Activated CD8-positive, alpha-beta memory T cell treated with anti-CD3 and anti-CD28 coated beads for 4 hours (primary cell): ENCODE results near the gene C3.
A peak's percentile ranks its signal among the peaks of the same experiment; 100 is the strongest.

ENCODE experiments used
- DNase-seq, 2 donors: peaks; one replicate each; pipeline ENCODE4 v3.0.0-alpha.2; 2020; ENCODE audit warnings: low read depth in 2 of 2

The C3 gene

DNA sequence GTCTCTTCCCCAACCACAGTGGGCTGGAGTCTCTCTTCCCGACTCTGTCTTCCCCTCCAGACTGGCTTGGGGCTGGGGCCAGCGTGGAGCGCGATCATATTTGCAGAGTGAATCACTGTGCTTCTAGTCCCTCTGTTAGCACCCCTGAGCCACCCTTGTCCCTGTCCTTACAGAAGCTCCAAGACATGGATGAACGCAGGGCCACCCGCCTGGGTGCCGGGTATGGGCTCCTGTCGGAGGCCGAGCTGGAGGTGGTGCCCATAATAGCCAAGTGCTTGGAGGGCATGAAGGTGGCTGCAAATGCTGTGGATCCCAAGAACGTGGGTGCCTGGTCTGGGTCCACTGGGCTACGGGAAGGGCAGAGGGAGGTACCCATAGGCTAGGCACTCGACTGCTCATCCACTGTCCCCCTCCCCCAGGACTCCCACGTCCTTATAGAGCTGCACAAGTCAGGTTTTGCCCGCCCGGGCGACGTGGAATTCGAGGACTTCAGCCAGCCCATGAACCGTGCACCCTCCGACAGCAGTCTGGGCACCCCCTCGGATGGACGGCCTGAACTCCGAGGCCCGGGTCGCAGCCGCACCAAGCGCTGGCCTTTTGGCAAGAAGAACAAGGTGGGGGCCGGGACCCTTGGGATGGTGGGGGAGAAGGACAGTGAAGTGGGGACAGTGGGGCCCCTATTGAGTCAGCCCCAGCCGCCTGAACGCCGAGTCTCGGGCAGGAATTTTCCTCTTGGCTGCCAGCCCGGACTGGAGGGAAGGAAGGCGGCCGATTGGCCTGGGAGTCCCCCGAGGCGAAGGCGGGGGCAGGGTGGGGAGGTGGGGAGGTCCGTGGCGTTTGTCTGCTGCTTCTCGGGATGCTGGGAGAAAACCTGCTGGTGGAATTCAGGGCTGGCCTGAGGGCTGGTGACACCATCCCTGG, 24.2 kb upstream of the C3 start:
- no peak for DNase-seq

DNA sequence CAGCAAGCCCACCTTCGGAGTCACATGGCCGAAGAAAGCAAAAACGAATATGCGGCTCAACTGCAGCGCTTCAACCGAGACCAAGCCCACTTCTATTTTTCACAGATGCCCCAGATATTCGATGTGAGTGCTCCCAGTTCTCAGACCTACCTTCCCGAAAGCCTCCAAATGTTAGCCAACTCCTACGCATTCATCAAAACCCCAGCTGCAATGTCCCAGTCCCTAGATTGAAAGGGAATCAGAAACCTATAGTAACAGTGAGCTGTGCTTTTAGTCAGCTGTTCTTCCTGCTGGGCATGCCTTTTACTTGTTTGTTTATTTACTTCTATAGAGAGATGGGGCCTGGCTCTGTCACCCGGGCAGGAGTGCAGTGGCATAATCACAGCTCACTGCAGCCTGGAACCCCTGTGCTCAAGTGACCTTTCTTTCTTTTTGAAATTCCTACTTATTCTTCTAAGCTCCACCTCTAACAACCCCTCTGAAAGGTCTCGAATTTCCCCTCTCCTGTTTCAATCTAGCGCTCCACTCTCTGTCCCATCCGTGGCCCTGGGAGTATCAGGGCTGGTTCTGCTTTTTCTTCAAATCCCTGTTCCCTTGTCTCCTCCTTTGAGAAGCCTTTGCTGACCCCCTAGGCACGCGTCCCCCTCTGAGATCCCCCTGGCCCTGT, 23.4 kb upstream of the C3 start:
- no peak for DNase-seq

DNA sequence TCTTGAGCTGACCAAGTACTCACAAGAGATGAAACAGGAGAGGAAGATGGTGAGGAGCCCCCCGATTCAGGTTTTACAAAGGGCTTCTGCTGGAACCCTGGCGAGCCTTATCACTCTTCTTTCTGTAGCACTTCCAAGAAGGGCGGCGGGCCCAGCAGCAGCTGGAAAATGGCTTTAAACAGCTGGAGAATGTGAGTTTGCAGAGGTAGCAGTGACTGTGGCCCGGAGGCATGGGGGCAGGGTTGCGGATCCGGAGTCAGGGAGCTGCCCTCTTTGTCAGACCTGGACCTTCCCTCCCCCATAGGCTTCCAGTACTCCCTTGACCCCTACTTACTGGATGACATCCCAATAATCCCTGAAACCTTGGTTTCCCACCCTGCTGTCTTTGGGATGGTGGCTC, 22.6 kb upstream of the C3 start:
- no peak for DNase-seq

DNA sequence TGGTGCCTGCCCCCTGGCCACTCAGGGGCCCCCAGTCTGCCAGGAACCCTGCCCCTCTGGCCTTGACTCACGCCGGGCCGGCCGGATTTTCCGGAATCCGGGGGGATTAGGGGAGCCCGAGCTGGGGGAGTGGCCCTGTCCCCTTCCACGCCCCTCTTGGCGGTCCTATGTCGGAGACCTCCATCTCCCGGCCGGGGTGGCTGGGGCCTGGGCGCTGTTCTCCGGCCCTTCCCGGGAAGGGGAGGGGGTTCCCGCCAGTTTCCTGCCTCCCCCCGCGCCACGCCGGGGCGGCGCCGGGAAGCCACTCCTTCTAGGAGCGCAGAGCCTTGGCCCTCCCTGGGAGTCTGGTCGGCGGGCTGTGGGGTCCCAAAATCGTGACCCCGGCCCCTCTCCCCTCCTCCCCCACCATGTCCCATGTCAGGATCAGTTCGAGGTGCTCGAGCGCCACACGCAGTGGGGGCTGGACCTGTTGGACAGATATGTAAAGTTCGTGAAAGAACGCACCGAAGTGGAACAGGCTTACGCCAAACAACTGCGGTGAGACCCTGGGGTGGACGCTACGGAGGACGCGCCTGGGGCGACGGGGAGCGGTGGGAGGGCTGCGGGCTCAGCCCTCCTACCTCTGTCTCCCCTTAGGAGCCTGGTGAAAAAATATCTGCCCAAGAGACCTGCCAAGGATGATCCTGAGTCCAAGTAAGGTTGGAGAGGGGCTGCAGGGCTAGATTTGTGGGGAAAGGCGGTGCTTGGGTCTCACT, 20.3 kb upstream of the C3 start:
- DNase-seq = no peak

DNA sequence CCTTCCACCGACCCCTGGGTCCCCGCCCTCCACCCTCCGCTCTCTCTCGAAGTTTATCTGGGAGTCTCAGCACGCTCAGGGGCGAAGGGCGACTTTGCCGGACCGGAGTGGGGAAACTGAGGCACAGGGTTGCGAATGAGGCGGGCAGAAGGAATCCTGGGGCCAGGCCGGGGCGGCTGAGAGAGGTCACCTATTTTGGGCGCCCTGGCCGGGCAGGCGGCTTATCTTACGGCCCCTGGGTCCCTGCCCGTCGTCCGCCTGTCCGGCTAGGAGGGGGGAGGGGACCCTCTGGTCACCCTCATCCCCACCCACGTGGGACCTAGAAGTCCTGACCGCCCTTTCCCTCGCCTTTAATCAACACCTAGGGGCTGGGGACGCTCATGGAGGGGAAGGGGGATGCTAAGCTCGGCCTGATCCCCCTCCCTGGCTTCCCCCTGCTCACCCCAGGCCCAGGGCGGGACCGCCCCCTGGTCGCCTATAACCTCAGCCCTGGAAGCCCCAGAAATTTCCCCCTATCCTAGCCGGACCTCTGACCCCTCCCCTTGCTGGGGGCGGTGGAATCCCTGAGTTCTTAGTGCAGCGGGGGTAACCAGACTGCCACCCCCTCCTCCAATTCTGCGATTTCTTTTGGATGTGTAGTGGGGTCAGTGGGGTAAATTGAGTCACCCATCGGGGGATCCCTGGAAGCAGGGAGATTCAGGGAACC, 19.6 kb upstream of the C3 start:
- no peak for DNase-seq

DNA sequence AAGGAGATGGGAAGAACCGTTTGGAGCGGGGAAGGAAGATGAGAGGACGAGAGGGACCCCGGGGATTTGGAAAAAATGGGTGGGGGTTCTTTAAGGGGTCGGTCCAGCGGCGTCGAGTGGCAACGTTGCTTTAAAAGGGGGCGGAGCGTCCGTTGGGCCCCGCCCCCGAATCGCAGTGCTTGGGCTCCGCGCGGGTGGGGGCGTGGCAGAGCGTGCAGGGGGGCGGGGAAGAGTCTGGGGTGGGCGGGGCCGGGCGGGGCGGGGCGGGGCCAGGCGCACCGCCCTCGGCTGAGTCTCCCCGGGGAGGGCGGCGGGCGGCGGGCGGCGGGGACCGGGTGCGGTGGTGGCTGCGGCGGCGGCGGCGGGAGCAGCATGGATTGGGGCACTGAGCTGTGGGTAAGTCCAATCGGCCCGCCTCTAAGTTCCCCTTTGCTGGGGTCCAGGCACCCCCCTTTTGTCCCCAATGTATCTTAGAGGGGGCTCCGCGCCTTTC, 19.0 kb upstream of the C3 start, which contains the start of gene TRIP10:
Gene TRIP10, plus strand, starts transcription at position 291 of the 493 bp plus-strand sequence. Its CDS starts 82 bp downstream, at position 373.
- peak; percentile 60 to 62 for DNase-seq

DNA sequence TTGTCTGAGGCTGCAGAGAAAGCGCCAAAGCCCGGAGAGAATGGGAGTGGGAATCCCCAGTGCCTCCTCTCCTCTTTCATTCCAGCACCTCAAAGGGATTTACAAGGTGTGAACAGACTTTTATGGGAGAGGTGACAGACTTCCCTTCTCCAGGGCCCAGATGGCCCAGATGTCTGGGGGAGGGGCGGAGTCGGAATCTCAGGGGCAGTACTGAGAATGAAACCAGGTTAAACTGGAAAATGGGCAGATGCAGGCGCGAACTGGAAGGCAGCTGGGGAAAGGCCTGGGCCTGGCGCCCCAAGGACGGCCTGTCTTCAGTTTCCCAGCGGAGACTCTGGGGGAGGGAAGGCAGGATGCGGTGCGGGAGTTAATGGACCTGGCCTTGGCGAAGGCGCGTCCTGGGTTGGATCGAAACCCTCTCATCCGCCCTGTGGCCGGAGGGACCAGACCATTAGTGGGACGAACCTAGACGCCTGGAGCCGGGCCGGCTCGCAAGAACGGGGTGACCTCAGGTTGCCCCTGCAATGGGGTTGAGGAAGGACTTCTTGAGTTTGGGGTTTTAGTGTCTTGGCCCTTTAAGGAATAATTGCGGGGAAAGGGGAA, 18.4 kb upstream of the C3 start:
- DNase-seq = no peak

DNA sequence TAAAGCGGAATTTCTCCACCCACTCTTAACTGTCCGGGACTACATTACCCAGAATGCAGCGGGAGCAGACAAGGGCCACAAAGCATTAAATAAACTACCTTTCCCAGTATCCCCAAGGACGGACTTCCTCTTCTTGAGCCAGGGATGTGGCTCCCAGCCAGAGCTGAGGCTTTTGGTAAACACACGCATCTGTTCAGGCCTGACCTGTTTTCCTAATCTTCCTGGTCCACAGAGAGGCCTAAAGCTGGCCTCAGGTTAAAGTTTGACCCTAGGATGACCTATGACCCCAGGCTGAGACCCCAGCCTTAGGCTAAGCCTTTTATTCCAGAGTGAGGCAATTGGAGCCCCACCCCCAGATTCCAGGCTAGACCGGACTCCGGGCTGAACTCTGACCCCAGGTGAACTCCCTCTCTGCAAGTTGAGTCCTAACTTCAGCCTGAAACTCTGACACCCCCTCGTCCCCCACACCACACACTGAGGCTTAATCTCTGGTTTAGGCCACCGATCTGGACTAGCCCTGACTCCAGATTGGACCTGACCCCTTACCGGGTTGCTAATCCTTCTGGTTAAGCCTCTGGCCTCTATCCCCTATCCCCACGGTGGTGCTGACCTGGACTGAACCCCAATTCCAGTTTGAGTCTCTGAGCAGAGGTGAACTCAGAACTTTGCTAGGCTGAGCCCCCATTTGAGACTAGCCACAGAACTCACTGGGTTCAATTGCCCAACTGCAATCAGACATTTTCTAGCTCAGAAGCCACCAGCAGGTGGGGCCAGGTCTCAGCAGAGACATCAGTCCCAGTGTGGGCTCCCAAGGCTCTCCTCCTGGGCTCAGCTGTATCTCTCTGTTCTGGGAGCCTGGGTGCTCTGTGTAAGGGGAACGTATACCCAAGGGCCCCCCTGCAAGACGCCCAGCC, 17.7 kb upstream of the C3 start:
- peak in 1 of 2 donors; percentile 50 for DNase-seq

DNA sequence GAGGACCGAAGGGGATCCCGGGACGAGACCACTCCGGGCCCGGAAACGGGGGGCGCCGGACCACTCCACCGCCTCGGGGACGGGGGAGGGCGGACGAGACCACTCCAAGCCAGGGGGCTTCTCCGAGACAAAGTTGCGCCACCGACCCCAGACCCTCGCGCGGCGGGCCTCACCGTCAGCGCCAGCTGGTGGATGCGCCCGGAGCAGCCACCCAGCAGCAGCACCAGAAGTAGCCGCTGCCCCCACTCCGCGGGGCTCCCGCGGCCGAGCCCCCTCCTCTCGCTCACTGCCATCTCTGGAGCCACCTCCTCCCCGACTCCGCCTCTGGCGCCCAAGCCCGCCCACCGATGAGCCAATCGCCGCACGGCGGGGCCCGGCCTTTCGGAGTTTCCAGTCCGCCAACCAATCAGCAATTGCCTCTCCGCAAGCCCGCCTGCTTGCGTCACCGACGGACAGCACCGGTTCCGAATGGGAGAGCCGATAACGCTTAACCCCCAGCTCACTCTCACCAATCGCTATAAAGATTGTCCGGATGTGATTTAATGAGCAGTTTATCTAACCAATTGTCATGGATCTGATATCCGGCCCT, 16.9 kb upstream of the C3 start, which contains the start of gene GPR108:
Gene GPR108, minus strand, starts transcription at position 297 of the 589 bp plus-strand sequence. Its CDS starts 4 bp downstream, at position 293.
- DNase-seq = peak; percentile 97 to 100

DNA sequence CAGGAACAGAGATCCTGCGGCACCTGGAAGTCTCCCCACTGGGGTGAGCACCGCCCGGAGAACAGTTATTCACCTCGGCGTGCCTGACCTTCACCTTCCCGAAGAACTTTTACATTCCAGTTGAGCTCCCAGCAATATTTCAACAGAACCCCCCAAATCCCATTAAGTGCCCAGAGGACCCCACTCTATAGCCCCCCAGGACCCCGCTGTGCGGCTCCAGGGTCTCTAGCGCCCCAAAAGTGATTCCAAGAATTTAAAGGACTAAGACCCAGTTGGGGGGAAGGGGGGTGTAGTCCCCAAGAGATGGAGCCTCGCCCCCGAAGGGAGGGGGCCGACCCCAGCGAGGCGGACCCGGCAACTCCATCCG, 16.4 kb upstream of the C3 start:
- DNase-seq = no peak

DNA sequence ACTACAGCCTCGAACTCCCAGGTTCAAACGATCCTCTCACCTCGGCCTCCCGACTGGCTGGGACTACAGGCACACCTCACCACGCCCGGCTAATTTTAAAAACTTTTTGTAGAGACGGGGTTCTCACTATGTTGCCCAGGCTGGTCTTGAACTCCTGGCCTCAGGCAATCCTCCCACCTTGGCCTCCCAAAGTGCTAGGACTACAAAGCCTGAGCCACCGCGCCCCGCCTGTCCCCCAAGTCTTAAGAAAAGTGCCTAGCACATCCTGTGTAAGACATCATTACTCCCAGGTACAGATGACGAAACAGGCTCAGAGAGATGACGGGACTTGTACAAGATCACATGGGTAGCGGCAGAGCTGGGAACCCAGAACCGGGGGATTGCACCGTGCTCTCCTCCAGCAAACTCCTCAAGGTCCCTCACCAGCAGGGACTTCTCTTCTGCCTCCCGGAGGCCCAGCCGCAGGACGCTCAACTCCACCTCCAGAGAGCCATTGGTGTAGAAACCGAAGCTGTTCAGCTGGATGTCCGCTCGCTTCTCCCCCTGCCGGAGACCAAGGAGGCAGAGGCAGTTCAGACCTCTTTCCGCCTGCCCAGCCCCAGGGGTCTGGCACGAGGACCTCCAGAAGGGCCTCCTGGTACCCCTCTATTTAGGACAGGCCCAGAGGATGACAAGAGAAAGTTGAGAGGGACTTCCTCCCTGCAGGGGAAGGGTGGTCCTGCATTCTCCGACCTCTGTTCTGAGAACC, 15.9 kb upstream of the C3 start:
- peak in 1 of 2 donors; percentile 44 for DNase-seq

DNA sequence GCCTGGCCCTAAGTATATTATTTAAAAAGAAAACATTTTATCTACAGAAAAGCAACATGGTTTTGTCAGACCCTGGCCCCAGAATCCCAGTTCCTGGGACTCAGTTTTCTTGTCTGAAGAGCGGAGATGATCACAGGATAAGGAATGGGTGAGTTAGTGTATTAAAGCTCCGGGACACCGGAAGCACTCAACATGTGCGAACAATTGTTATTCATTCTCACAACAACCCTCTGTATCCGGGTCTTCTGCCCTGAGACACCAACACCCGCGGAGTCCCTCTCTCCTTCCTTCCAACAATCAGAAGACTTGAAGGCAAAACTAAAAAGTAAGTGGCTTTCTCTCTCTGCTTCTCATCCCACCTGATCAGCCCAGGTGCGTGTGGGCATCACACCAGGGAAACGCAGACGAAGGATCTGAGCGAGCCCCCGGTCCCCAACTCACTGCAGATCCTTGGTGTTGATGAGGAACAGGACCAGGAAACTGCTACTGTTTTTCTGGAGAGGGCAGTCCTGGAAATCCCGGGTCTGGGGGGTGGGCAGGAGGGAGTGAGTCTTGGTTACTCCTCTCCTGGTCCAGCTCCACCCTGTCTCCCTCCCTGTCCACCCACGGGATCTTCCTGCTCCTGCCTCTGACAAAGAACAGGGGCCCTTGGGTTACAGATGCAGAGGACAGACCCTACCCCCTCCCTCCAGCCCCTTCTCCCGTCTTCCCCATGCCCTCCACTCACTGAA, 14.9 kb upstream of the C3 start:
- DNase-seq = no peak

DNA sequence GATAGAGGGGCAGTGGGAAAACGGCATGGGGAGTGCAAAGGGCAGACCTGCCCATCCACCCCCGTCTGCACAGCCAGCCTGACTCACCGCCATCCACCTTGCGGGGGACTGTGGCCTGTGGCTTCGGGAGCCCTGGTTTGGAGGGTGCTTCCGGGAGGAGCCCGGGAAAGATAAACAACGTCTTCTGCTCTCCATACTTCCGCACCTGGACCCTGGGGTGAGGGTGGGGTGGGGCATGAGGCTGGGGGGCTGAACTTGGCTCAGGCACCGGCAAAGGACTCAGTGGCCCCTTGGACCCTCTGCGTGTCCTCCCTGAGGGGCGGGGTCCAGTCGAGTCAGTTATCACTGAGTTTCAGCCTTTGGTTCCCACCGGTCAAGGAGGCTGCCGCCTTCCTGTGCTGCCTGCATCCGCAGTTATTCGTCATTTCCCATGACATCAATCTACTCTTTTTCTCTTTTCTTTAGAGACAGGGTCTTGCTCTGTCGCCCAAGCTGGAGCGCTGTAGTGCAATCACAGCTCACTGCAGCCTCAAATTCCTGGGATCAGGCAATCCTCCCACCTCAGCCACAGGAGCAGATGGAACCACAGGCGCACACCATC, 13.7 kb upstream of the C3 start:
- no peak for DNase-seq

DNA sequence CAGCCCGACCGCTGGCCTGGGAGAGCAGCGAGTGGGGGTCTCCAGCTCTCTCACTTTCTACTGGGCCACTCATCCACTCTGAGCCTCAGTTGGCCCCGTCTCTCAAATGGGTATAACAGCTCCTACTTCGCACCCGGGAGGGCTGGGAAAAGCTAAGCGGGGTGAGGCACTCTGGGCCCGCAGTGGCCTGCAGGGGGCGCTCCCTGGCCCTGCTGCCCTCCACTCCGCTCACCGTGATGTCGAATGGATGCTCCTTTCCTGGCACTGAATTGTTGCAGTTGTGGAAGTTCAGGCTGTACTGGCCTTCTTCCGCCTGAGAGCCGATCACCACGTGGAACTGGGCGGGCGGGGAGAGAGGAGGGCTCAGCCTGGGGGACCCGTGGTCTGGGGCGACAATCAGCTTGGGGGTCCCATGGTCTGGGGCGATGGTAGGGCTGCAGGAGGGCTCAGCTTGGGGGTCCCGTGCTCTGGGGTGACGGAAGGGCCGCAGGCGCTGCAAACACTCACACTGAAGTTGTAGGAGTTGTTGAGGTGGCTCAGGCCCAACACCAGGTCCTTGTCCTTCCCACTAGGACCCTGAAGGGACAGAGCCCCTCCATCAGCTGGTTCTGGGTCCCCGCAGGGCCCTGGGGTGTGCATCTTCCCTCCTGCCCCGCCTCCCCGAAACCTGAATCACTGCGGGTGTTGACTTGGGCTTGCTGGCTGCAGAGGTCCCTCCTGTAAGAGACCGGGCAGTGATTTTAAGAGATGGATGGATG, 13.1 kb upstream of the C3 start:
- DNase-seq = no peak

DNA sequence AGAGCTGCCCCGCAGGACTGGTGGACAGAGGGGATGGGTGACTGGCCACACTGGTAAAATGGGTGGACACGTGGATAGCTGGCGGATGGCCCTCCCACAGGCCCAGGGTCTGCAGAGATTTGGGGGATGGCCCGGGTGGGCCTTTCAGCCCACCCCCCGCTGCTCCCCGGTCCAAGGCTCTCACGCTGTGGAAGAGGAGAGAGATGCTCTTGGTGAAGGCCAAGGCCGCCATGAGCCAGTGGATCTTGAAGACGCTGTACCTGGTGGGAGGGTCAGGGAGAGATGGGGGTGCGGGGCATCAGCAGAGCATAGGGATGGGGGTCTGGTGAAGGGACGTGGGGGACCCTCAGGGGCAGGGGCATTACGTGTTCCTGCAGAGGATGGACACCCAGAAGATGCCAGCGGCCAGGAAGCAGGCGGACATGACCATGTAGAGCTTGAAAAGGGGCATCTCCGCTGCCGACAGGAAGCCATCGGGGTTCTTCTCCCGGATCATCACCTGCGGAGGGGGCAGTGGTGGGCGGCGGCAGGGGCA, 12.4 kb upstream of the C3 start:
- no peak for DNase-seq

DNA sequence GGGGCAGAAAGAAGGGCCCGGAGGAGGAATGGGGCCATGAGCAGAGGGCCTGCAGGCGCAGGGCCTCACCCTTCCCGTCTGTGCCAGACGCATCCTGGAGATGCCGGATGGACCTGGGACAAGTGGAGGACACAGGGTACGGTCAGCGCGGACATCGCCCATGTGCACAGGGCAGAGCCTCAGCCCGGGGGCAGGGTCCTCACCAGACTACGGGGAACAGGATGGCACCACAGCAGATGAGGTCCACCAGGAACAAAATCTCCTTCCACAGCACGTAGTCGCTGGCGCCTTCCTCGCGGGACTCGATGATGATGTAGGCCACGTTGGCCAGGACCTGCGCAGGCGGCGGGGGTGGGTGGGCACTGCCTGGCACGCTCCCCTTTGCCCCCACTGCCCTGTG, 11.4 kb upstream of the C3 start:
- DNase-seq = no peak
